OCI-M2 (cell line): ENCODE measurements around the gene ZP1.
"Not testable (repeated sequence)": the region's sequence is repeated elsewhere in the genome, so short reads cannot be mapped to it uniquely, and the experiment has no call there.

Experiments
- DNase-seq: peaks from one replicate; lab custom pipeline; 2025; ENCODE audit not compliant: unreplicated experiment; lab: John Stamatoyannopoulos, UW

The ZP1 gene

GRCh38 chr11:60866911-60867870, at the start of gene ZP1:
ZP1 (plus strand) TSS chr11:60867542; CDS start chr11:60867562, 20 bp downstream.
- no peak for DNase-seq

DNA sequence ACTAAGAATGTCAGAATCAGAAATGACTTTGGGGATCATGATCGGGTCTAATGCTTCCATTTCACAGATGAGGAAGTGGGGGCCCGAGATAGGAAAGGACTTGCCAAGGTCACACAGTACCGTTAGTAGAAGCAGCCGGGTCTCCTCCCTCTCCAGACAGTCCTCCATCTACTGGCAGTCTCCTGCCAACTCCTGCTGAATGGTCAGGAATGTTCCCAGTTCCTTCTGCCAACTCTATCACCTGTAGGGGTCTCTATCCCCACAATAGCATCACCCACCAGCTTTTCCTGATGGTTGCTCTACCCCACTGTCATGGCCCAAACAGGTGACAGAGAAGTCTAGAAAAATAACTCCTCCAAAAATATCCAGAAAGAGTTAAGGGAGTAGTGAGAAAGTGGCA, 49.3 kb upstream of the ZP1 start:
- no peak for DNase-seq

- DNase-seq, result no peak
Measured at GRCh38 chr11:60821827-60822599, 45.3 kb upstream of the ZP1 start.

DNA sequence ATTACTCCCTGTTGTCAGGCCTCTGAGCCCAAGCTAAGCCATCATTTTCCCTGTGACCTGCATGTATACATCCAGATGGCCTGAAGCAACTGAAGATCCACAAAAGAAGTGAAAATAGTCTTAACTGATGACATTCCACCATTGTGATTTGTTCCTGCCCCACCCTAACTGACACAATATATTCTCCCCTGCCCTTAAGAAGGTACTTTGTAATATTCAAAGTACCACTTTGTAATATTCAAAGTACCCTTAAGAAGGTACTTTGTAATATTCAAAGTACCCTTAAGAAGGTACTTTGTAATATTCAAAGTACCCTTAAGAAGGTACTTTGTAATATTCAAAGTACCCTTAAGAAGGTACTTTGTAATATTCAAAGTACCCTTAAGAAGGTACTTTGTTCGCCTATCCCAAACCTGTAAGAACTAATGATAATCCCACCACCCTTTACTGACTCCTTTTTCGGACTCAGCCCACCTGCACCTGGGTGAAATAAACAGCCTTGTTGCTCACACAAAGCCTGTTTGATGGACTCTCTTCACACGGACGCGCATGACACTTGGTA, 43.5 kb upstream of the ZP1 start:
- DNase-seq, result not testable (repeated sequence)

DNA sequence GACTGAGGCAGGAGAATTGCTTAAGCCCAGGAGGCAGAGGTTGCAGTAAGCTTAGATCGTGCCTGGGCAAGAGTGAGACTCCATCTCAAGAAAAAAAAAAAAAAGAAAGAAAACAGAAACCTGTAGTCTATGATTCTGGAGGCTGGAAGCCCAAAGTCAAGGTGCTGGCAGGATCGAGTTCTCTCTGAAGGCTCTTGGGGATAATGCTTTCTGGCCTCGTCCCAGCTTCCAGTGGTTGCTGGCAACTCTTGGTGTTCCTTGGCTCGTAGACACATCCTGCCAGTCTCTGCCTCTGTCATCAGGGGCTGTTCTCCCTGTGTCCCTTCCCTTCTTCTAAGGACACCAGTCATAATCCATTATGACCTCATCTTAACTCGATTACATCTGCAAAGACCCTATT, 42.2 kb upstream of the ZP1 start:
- no peak for DNase-seq

GRCh38 chr11:60825790-60826189, 41.6 kb upstream of the ZP1 start:
- DNase-seq, result no peak

DNA sequence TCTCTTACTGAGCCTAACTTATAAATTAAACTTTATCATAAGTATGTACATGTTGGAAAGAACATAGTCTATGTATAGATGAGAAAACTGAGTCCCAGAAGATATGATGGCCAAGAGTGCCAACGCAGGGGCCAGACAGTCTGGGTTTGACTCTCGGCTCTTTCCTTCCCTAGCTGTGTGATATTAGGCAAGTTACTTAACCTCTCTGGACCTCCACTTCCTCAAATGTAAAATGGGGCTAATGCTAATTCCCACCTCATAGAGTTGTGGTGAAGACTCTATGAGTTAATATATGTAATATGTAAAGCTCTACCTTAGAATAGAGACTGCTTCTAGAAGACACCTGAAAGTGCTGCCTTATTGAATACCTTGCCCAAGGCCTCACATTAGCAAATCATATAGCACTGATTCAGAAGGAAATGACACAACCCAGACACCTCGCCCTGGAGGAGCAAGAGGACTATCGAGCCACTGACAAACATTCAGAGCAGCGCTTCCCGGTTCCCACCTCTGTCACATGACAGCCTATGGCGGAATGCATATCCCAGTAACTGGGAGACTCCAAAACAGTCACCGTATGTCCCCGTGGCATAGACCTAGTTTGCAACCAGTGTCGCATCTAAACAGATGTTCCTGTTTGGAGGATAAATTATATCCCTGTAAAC, 36.7 kb upstream of the ZP1 start:
- no peak for DNase-seq

DNA sequence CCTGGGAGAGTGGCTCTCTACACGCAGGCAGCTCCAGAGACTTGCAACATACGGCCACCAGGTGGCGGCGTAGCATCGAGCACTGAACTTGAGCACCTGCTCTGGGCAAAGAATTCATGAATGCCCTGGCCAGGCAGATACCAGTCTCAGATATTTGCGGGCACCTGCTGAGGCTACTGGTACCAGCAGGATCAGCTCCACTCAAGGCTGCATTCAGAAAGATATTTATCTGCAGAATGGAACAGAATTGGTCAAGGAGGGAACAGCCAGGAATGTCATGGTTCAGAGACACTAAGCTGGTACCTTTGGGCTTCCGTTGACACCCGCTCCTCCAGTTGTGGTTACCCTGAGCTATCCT, 36.2 kb upstream of the ZP1 start:
- DNase-seq, result peak; percentile 42

- no peak for DNase-seq
Measured at GRCh38 chr11:60831501-60832079, 35.8 kb upstream of the ZP1 start.

DNA sequence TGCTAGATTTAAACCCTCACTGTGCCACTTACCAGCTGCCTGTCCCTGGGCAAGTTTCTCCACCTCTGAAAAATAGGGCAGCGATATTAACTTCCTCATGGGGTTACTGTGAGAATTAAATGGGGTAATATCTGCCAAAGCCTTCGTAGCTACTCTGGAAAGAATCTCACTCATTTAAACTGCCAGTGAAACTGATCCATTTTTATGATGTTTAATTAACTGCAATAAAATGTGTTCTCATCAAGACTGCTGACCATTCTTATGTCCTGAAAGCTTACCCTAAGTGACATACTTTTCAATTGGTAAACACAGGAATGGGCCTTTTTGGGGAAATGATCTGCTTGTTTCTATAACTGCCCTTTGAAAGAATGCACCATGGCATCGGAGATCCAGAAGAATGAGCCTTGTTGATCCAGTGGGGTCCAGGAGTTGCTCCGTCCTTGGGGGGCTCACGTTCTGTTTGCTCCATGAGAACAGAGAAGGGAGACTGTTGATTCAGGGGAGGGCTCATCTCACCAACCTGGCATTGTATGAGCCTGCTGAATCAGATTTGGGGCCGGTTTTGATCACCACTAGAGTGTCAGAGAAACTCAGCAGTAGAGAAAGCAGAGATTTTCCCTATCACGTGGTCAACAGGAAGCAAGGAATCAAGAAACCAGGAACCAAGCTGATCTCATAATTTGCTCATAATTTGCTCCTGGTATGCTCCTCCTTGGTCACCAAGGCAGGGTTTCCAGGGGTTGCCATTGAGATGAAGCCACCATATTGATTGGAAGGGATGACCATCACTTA, 32.4 kb upstream of the ZP1 start:
- DNase-seq, result no peak

- DNase-seq, result no peak
Measured at GRCh38 chr11:60835534-60835846, 31.9 kb upstream of the ZP1 start.

DNA sequence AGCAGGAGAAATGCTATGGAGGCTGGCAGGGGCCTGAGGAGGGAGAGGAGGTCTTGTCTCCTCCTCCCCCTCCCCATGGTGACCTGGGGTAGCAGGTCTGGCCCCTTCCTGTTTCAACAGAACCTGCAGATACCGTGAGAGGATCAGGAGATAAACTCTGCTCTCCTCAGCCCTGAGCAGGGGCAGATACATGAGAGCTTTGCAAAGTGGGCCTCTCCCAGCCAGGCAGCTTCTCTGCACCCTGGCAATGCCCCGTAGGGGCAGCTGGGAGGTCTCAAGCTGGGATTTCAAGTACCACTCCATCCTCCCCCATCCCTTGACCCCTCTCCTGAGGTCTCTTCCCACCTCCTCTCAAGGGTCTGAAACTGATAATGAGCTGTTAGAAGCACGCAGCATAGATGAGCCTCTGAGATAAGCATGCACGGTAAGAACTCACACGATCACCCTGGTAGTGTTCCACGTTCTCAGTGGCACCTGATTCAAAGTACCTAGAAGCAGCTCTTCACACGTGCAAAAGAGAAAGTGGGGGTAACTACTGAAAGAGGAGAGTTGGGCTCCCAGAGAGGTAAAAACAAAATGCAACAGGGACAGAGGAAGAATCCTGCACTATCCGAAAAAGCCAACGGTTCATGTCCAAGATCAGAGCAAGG, 30.4 kb upstream of the ZP1 start:
- no peak for DNase-seq

DNA sequence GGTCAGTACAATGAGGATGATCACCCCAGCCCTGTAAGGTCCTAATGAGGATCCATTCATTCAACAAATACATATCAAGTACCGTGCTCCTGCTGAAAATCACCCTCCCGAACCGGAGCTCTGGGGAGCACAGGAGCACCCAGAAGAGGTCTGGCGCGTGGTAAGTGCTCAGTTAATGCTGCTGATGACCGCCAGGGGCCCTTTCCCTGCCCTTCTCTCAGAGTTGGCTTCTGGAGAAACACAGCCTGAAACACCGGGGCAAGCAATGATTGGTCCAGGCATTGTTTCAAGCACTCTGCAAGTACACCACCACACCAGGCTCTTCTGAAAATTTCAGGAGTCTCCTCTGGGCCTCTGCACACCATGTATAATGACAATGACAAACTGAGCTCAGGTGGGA, 29.2 kb upstream of the ZP1 start:
- DNase-seq, result no peak

- DNase-seq, result no peak
Measured at GRCh38 chr11:60840470-60841430, 26.6 kb upstream of the ZP1 start.

GRCh38 chr11:60841797-60842667, 25.3 kb upstream of the ZP1 start, which contains the start of gene CCDC86:
CCDC86 (plus strand) TSS chr11:60842113; CDS start chr11:60842125, 12 bp downstream.
- DNase-seq, result peak; percentile 50

GRCh38 chr11:60842668-60843600, 24.4 kb upstream of the ZP1 start:
- no peak for DNase-seq
